HepG2 (cell line): ENCODE results near the gene NDUFAF3. TPM values are rescaled to one million over a fixed set of nuclear protein-coding genes. Genes with fewer than 3 reads are reported as not detected.

Experiments used
- CBX2 ChIP-seq, 2 experiments: fragments of 200-600 bp in 1 of 2; sonication (generic); formaldehyde crosslinking in 1 of 2; IDR thresholded peaks; 2 replicates each; pipeline versions ENCODE4 v1.7.0 to v1.8.1; 2018 to 2022; ENCODE audit warnings: low read depth in 2 of 2, low read length in 1 of 2, mild to moderate bottlenecking in 1 of 2, missing genetic modification reagents in 1 of 2
- FOXK1 ChIP-seq: sonication (generic); formaldehyde crosslinking; IDR thresholded peaks from 2 replicates; pipeline ENCODE4 v1.4.0; 2020; ENCODE audit warnings: low read depth, missing genetic modification reagents, borderline replicate concordance
- HNRNPLL ChIP-seq: fragments of 200-400 bp; formaldehyde crosslinking; IDR thresholded peaks from 2 replicates; pipeline ENCODE4 v1.6.1; 2017; ENCODE audit warnings: mild to moderate bottlenecking, low read depth, low read length; ENCODE audit not compliant: poor library complexity, severe bottlenecking
- KLF11 ChIP-seq: IDR thresholded peaks from 2 replicates; pipeline ENCODE4 v1.6.1; 2016; ENCODE audit warnings: missing compliant biosample characterization
- KLF15 ChIP-seq: sonication (generic); formaldehyde crosslinking; IDR thresholded peaks from 2 replicates; pipeline ENCODE4 v1.8.1; 2023; ENCODE audit warnings: borderline replicate concordance, mild to moderate bottlenecking, inconsistent platforms, missing genetic modification reagents, mixed read lengths
- MXD3 ChIP-seq: IDR thresholded peaks from 2 replicates; pipeline ENCODE4 v1.6.1; 2016; ENCODE audit warnings: mild to moderate bottlenecking, missing biosample characterization, missing genetic modification reagents
- PATZ1 ChIP-seq: sonication (generic); formaldehyde crosslinking; IDR thresholded peaks from 2 replicates; pipeline ENCODE4 v1.4.0; 2020; ENCODE audit warnings: missing genetic modification reagents
- SOX13 ChIP-seq, 3 experiments: fragments of 450-650 bp in 1 of 3; sonication (generic) in 1 of 3; formaldehyde crosslinking in 1 of 3; IDR thresholded peaks in 2 of 3; conservative IDR thresholded peaks in 1 of 3; 2 replicates each; pipeline versions ENCODE4 v1.5.0 to v1.6.1; 2016 to 2020; ENCODE audit warnings: antibody characterized with exemption in 1 of 3, mild to moderate bottlenecking in 1 of 3, missing compliant biosample characterization in 1 of 3, missing genetic modification reagents in 1 of 3, moderate library complexity in 1 of 3
- STAT6 ChIP-seq: sonication (generic); formaldehyde crosslinking; IDR thresholded peaks from 2 replicates; pipeline ENCODE4 v1.4.0; 2020; ENCODE audit warnings: missing genetic modification reagents, mild to moderate bottlenecking, borderline replicate concordance
- TAF1 ChIP-seq: sonication (generic); formaldehyde crosslinking; IDR thresholded peaks from 2 replicates; pipeline ENCODE4 v1.4.0; 2020; ENCODE audit warnings: missing genetic modification reagents
- TCF7L2 ChIP-seq: IDR thresholded peaks from 2 replicates; pipeline ENCODE4 v1.6.1; 2011; ENCODE audit warnings: mild to moderate bottlenecking, low read depth, low read length, moderate library complexity
- ZNF382 ChIP-seq: sonication (generic); formaldehyde crosslinking; IDR thresholded peaks from 2 replicates; pipeline ENCODE4 v1.5.0; 2020; ENCODE audit warnings: missing genetic modification reagents, mild to moderate bottlenecking, borderline replicate concordance
- ZNF619 ChIP-seq: sonication (generic); formaldehyde crosslinking; IDR thresholded peaks from 2 replicates; pipeline ENCODE4 v1.4.0; 2020; ENCODE audit warnings: mild to moderate bottlenecking, missing genetic modification reagents
- ZNF788 ChIP-seq: sonication (generic); formaldehyde crosslinking; IDR thresholded peaks from 2 replicates; pipeline ENCODE4 v1.5.0; 2020; ENCODE audit warnings: mild to moderate bottlenecking, missing genetic modification reagents, borderline replicate concordance
- ZSCAN20 ChIP-seq: sonication (generic); formaldehyde crosslinking; IDR thresholded peaks from 2 replicates; pipeline ENCODE4 v1.4.0; 2020; ENCODE audit warnings: missing genetic modification reagents, mild to moderate bottlenecking, borderline replicate concordance
- polyA plus RNA-seq, 8 experiments: library from polyadenylated mRNA; depleted of rRNA in 3 of 8; stranded (reverse) in 7 of 8; unstranded in 1 of 8; fragments of >200 nt; fragmentation: Illumina TruSeq in 4 of 8; extraction: Trizol in 4 of 8; gene quantifications; 2 replicates each; pipeline versions ENCODE4 v1.2.1 to v1.2.3, GENCODE V29; 2011 to 2016; ENCODE audit warnings: low read depth in 4 of 8, missing spikeins in 1 of 8, mixed read lengths in 1 of 8; ENCODE audit not compliant: insufficient read depth in 1 of 8
- total RNA-seq, 5 experiments: library from RNA; depleted of rRNA; stranded (reverse); fragments of >200 nt; fragmentation: Illumina TruSeq; extraction: Trizol; gene quantifications; 2 replicates each; pipeline ENCODE4 v1.2.3, GENCODE V29; 2016; ENCODE audit warnings: low read depth in 1 of 5

NDUFAF3 gene
- total and polyA plus RNA-seq, 2 of the 13 experiments (the other 11 are each of a cell fraction or from before 2014, with no cell fraction given): 39.0 to 50.0 TPM

- no peak for TF ChIP-seq TCF7L2
- TF ChIP-seq PATZ1 (CRISPR knock-in tag): peak; percentile 87
- no peak for TF ChIP-seq ZNF382 (CRISPR knock-in tag)
- TF ChIP-seq ZNF619 (CRISPR knock-in tag): no peak
- TF ChIP-seq MXD3: no peak
- TF ChIP-seq ZNF788 (CRISPR knock-in tag): peak; percentile 24; the same call in 1 of the 2 replicates
- peak; percentile 14; the same call in 1 of the 2 replicates for TF ChIP-seq FOXK1 (CRISPR knock-in tag)
- TF ChIP-seq TAF1 (CRISPR knock-in tag): no peak
- no peak for TF ChIP-seq SOX13 (IDR thresholded peaks at IDR 0.05)
- TF ChIP-seq SOX13 (CRISPR knock-in tag; conservative IDR thresholded peaks at IDR 0.05 in 1 of 2, IDR thresholded peaks at IDR 0.05 in 1 of 2): peak in 1 of 2 experiments; percentile 39; a peak in 1 of 4 replicates
- TF ChIP-seq KLF11 (CRISPR knock-in tag): no peak
- TF ChIP-seq HNRNPLL: no peak
- TF ChIP-seq KLF15 (CRISPR knock-in tag): no peak
- TF ChIP-seq ZSCAN20 (CRISPR knock-in tag): no peak
- no peak for TF ChIP-seq STAT6 (CRISPR knock-in tag)
- TF ChIP-seq CBX2 (IDR thresholded peaks at IDR 0.05; ENCODE audit: low read depth, low read length): no peak
- no peak for TF ChIP-seq CBX2 (CRISPR knock-in tag; IDR thresholded peaks at IDR 0.05; ENCODE audit: low read depth)
Observed at GRCh38 chr3:49004352-49005302, 17.3 kb upstream of the NDUFAF3 start (continued).
